DMS114 treated with DMSO at 0.1 percent for 48 hours (cell line): ENCODE data around the gene SHANK2.

Experiments used
- DNase-seq: peaks from one replicate; lab custom pipeline; 2025; ENCODE audit not compliant: unreplicated experiment; lab: John Stamatoyannopoulos, UW

The SHANK2 gene

DNA sequence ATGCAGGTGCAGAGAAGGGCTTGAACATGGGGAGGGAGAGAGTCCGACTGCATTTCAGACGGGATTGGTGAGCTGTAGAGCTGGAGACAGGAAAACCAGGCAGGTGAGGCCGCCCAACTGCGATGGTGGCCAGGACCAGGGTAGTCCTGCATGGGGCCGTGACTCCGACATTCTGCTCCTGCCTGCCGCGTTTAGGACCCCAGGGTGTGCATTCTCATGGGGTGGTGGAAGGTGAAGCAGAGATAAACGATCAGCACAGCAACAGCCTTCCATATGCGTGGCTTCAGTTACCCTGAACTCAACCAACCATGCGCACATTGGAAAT is 29.3 kb downstream of the SHANK2 start:
- DNase-seq = no peak

DNA sequence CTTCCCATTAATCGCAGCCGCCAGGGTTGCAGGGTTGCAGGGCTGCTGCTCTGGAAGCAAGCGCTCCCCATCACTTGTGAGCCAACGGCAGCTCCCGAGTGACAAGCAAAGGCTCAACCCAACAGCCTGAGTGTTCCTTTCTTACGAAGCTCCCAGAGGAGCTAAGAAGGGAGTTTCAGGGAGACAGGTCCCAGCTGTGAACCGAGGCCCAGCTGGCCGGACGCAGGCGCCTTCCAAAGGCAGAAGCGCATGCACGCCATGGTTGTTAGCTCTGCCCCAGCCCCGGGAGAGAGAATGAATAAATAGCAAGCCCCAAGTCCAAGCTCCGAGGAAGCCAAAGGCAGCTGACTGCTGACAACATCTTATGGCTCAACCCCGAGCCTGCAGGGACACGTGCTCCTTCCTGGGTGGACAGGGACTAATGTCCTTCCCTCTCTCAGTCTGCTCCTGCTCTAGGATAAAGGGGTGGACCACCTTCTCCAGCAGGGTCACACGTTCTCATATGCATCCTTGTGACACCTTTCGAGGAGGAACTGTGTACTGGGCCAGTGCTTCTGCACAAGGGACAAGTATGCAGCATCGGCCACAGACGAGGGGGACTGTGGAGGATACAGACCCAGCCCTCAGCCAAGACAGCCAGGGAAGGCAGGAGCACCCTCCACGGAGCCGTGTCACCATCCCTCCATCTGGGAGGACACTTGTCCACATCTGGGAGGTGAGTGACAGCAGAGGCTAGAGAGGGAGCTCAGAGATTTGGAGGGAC is 29.9 kb downstream of the SHANK2 start:
- no peak for DNase-seq

DNA sequence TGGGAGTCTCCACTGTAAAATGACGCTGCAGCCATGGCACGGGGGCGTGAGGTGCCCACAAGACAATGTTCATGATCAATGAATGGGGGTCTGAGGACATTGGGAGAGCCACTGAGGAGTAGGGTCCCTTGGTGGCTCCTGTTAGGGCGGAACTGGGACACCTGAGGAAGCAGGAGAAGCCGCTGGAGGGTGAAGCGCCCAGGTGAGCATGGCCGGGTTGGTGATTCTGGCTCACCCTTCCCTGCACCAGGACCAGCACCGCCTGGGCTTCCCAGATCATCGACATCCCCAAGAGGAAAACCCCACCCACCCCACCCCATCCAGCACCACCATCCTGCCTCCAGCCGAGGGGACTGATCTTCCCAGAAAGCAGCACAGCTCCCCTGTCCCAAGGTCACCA is 30.6 kb downstream of the SHANK2 start:
- DNase-seq = no peak

DNA sequence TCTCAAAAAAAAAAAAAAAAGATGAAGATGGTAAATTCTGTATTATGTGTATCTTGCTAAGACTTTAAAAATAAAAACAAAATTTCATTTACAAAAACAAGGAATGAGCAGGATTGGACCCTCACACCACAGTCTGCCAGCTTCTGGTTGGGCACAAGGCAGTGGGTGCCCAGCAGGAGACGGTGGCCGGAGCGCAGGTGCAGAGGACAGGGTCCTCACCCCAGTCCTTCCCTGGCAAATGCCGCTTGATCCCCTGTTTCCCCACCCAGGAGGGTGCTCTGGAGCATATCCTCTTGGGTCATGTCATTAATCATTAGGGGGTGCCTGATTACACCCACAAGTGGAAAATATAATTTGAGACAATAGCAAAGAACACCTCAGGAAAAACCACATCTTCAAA is 31.2 kb downstream of the SHANK2 start:
- no peak for DNase-seq

DNA sequence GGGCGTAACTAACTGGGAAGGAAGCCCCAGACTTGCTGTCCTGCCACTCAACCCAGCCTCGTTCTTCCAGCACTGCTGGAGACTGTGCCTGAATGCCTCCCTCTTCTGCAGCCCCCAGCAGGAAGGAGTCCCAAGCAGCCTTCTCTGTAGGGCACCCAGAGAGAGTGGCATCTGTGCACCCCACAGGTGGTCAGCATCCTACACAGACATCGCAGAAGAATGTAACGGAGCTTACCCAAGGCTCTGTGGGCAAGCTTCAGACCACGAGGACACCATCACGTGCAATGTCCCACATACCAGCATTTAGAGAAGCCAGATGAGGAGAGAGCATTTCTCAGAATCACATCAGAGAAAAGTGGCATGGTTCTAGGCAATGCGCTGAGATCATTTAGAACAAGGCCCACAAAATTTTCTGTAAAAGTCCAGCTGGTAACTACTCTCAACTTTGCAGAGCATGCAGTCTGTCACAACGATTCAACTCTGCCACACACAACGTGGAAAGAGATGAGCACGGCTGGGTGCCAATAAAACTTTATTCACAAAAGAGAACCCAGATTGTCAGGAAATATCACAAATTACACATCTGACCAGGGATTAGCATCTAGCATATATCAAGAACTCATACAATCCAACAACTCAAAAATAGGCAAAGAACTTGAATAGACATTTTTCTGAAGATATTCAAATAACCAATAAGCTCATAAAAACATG is 33.4 kb downstream of the SHANK2 start:
- no peak for DNase-seq

DNA sequence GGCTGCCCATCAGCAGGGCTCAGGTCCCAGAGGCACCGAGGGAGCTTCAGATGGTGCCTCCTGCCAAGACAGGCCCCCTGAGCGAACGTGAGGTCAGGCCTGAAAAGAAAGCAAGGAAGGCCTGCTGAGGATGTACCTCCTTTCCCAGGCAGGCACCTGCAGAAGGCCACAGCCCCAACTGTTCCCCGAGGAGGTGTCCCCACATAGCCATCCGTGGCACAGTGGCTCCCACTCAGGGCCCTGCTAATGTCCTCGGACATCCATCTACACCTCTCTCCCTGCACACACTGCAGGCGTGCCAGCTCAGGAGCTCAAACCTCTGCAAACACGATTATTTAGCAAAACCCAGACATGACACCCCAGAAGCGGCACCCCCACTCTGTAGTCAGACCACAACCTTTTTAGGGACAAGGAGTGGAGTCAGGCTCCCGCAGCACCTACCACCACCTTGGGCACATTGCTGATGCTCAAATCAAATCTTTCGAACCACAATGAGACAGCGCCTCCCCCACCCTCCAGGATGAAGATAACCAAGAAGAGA is 36.9 kb downstream of the SHANK2 start:
- DNase-seq = no peak

DNA sequence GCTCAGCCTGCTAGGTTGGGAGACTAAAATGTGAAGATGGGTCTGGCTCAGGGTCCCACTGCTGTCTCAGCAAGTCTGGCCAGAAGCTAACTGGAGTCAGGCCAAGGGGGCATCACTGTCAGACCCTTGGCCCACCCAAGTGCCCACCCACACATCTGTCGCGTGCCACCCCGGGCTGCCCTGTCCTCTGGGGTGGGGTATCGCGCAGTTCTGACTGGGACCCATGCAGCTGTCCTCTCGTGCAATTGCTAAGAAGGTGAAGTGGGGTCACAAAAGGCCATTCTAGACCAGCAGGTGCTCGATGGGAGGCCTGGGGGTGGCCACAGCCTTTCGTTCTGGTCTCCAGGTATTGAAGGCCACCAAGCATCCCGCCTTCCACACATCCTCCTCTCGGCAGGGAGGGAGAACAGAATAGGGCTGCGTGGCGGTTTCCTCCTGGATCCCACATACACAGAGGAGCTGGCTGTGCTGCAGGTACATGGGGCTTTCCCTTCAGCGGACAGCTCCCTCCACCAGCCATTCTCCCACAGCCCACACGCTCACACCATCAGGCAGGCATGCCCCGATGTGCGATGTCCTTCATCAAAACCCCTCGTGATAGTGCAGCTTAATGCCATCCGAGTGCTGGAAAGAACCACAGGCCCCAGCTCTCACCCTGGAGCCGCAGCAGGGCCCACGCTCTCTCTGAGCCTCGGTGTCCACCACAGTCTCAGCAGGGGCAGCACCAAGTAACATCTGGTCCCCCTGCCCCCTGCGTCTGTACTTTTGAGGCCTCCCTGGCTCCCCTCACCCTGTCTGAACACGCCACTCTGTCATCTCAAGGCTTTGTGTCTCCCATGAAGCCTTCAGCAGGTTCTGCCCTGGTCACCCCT is 37.6 kb downstream of the SHANK2 start:
- no peak for DNase-seq

DNA sequence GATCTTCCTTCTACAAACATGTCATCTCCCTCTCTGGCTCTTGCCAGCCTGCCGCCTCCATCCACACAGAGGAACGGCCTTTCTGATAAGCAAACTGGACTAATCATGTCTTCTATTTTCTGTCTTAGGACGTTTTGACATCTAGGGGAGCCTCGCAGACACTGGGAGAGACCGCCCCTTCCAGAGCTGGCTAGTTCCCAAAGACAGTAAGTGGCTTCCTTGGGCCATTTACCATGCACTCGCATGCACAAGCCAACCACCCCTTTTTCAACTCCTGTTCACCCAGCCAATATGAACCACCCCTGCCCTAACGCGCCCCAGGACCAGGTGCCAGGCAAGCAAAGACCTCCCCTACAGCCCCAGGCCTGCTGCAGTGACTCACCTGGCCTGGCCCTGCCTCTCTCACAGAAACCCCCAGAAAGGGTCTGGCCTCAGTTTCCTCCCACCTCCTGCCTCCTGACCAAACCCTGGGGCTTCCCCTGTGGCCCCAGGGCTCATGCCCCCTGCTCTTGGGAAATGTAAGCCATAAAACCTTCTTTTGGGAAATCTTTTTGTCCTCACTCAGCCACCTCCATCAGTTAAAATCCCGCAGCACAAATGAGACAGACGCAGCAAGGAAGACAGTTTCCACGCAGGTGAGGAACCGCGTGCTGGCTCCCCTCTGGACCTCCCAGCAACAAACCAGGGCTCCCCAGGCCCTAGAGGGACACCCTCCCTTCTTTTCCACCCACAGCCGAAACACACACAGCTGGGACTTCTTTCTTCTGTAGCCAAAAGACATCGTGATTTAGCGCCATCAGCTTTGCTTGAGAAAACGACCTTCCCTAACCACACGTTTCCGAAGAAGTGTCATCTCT is 38.5 kb downstream of the SHANK2 start:
- no peak for DNase-seq

DNA sequence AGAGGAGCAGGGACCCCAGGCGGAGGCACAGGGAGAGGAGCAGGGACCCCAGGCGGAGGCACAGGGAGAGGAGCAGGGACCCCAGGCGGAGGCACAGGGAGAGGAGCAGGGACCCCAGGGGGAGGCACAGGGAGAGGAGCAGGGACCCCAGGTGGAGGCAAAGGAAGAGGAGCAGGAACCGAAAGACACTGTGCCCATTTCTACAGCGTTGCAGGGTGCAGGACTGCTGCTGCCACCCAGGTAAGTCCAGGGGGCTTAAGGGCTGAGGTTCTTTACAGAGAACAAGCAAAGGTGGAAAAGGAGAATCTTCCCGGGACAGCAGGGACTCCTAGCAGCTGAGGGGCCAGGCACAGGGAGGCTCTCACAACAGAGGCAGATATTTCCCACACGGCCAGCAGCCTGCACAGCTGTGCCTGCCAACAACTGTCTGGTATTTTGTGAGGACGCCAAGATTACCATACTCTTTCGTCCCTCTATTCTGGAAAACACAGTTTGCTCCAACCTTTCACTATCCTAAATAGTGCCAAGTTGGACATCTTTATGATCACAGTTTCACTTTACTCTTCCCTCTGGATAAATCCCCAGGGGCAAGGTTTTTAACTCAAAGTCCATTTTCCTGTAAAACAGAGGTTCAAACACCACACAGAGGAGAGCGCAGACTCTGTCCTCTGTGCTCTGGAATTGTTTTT is 39.4 kb downstream of the SHANK2 start:
- no peak for DNase-seq

DNA sequence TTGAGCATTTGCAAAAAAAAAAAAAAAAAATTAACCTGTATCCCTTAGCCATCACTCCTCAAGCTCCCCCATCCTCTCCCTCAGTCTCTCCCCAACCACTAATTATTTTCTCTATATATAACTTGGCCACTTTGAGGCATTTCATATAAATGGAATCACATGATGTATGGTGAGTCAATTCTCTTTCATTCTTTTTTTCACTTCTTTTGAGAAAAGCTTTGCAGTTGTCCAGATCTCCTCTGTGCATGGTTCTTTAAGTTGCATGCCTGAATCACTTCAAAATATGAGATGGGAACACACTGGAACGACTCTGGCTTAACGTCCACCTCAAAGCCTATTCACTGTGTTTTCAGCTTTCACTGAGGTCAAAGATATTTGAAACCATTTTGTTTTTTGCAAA is 40.7 kb downstream of the SHANK2 start:
- no peak for DNase-seq

DNA sequence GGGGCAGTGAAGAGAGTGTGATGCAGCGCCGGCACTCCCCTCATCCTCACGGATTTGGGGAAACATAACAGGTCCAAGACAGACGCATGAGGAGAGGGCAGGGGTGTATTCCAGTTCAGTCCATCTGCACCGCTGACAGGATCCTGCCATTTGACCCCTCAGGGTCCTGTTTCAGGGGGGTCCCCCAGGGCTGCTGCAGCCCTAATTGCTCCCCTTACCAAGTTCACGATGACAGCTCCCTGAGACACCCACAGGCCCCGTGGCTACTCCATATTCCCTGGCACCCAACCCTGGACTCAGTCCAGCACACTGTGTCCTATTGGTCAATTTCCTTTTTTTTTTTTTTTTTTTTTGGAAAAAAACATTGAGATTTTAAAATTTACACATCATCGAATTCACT is 41.5 kb downstream of the SHANK2 start:
- DNase-seq = no peak

DNA sequence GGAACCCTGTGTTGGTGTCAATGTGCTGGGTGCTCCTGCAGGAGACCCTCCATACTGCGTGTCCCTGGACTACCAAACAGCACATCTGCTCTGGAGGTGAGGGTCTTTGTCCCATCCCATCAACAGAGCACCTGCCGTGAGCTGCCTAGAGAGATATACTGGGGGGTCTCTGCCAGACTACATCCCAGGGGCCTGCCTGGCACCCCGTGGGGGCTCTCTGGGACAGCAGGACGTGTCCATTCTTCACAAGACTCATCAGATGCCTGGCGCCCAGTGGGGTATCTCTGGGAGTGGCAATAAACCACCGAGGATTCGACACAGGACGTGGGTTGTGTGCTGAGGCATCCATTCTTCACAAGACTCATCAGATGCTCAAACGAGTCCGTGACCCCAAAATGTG is 42.7 kb downstream of the SHANK2 start:
- no peak for DNase-seq

DNA sequence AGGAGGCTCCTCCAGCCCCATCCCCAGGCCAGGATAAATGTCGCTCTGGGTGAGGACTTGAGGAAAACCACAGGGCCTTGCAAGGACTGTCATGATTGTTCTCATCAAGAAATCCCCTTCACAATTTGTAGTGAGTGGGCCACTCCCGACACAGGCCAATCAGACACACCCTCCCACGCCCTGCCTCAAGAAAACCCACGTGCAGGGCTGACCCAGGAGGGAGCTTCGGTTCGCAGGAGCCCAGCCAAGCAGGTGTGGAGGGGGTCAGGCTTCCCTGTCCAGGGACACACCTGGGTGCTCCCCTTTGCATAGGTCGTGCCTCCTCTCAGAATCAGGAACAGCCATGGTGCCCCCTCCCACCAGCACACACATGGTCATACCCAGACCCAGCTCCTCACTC is 43.2 kb downstream of the SHANK2 start:
- DNase-seq = no peak

DNA sequence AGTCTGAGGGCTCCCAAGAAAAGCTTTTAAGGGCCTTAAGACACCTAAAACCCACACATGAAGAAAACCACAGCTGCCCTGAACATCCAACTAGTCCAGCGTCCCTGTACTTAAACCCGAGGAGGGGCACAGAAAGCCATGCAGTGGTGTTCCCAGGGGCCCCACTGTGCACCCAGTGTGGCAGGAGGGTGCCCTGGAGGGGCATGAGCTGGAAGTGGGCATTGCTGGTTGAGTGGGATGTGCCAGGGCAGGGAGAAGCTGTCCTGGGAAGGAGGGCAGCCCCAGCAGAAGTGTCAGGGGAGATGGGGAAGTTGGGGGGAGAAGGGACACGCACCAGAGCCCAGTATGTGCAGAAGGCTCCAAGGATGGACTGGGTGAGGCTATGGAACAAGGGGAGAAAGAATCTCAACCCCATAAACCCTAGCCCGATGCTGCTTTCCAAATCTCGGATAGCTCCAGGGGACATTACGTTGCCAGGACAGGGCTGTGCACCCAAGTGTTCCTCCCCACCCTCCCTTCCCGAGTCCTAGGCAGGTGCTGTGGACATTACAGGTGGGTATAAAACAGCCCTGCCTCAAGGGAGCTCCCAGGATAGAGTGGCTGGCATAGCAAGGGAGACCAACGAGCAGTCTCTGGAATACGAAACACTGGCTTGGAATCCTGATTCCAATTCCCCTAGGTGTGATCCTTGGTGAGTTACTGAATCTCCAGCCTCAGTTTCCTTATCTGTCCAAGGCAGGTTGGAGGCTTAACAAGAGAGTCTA is 44.2 kb downstream of the SHANK2 start:
- DNase-seq = no peak

DNA sequence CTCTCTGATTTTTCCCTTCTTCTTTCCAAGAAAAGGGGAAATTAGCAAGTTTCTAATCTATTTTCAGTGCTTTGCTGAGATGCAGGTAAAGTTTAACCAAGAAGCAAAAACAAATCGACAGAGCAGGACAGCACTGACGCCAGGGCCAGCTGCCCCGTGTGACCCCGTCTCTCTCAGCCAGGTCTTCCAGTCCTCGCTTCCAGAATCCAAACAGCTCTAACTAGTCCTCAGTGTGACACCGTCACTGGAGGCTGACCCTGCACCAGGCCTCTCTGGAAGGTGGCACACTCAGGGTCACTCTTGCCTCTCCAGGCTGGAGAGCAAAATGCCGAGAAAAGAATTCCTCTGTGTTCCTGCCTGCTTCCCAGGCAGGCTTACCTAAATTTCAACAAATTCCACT is 44.8 kb downstream of the SHANK2 start:
- no peak for DNase-seq

DNA sequence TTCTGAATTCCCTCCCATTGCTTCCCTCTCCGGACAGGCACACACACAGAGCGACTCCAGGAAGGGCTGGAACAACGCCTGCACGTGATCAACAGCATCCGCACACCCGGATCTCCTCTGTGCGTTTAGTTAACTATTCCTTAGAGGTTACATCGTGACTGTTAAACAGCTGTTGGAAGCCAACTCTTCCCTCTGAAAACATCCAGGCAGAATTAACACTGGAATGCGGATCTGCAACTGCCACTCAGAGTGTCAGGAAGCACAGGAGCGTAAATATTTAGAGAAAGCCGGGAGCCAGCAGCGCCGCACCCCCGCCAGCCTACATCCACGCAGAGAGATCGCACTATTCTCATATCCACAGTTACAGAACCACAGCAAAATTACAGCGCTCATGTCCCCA is 46.2 kb downstream of the SHANK2 start:
- DNase-seq = no peak

DNA sequence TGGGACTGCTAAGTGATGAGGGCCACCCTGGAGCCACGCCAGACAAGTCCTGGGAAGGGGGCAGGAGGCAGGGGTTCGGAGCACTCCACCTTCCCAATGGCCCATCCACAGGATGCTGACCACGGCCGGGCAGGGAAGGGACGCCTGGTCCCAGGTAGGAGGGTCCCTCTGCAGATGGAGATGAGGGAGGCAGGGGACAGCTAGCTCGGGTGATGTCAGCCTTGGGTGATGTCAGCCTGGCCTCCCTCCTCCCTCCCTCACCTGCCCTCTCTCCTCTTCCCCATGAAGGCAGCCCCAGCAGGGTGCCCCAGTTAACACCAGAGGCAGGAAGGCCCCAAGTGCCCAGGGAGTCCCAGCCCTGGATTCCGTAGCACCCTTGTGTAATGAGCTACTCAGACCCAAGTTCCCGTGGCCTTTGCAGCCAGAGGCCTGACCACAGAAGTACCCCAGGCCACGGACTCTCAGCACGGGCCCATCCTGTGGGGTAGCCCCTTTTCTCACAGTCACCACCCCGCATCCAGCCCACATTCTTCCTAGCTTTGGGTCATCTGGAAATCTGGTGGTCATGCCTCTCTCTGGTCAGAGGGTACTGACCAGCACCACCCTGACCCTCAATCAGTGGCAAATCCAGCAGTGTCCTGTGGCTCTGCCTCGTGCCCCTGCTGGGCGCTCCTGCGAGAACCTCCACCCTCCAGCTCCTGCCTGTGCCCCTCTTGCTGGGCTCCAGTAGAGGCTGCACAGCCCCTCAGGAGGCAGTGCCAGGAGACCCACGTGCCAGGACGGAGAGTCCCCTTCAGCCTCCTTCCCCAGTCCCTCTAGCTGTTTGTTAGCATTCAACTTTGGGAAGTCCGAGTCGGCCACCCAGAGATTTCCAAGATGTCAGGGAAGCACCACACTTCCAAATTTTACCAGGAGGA is 47.4 kb downstream of the SHANK2 start:
- no peak for DNase-seq

DNA sequence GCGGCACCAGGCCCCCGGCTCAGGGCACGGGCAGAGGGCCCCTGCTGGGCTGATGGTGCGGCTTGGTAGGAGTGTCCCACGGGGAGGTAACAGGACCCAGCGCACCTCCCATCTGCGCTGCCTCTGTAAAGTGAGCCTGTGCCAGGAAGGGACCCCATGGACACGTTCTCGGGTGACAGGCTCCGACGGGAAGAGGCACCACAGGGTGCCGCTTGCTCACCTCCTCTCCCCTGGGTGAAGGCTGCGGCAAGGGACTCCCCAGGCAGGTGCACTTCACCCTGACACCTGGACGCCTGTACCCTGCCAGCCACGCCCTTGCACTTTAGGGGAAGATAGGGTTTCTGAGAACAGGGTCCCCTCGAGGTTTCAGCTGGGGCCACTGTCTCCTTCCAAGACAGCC is 48.1 kb downstream of the SHANK2 start:
- DNase-seq = no peak
